ENCODE results near the gene TACC2. TPM values are rescaled to one million over a fixed set of nuclear protein-coding genes. Genes with fewer than 3 reads are reported as not detected.
A peak's percentile ranks its signal among the peaks of the same experiment; 100 is the strongest.
"Not testable (repeated sequence)": the region's sequence is repeated elsewhere in the genome, so short reads cannot be mapped to it uniquely, and the experiment has no call there.

TACC2 gene
- total RNA-seq, 4 donors from 2014 or later = 63.1 to 102 (median 74.9) TPM

DNA sequence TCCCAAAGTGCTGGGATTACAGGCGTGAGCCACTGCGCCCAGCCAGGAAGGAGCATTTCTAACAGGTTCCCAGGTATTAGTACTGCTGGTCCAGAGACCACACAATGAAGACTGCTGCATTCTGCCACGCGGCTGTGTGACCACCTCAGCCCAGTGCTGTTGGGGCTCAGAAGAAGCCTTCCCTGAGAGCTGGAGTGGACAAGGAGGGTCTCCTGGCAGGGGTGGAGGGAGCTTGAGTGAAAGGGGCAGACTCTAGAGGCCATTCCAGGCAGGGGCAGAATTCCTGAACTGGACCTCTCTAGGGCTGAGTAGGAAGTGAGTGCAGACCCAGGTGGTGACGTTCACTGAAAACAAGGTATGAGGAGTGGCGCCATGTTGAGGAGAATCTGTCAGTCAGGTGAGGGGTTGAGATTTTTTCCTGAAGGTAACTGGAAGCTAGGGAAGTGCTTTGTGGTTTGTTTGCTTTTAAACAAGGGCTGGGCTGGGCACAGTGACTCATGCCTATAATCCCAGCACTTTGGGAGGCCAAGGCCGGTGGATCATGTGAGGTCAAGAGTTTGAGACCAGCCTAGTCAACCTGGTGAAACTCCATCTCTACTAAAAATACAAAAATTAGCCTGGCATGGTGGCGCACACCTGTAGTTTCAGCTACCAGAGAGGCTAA is 67.6 kb downstream of the TACC2 start:
- no peak for ATAC-seq
- peaks cover 0 to 16% (median 0%) of the 10 kb centered on the region in 3 donors for H3K4me1 ChIP-seq
- no peaks in the 10 kb centered on the region for H3K9me3 ChIP-seq
- 40 to 89% methylated on average over 1 to 3 of the region's 8 CpGs for WGBS, 2 donors (ENCODE audit: low coverage in 1 of 2)
- TF ChIP-seq POLR2A (IDR thresholded peaks at IDR 0.05) (no peak), EP300 (IDR thresholded peaks at IDR 0.05) (no peak), POLR2AphosphoS5 (IDR thresholded peaks at IDR 0.05) (no peak)
- TF ChIP-seq, protein P1, sequence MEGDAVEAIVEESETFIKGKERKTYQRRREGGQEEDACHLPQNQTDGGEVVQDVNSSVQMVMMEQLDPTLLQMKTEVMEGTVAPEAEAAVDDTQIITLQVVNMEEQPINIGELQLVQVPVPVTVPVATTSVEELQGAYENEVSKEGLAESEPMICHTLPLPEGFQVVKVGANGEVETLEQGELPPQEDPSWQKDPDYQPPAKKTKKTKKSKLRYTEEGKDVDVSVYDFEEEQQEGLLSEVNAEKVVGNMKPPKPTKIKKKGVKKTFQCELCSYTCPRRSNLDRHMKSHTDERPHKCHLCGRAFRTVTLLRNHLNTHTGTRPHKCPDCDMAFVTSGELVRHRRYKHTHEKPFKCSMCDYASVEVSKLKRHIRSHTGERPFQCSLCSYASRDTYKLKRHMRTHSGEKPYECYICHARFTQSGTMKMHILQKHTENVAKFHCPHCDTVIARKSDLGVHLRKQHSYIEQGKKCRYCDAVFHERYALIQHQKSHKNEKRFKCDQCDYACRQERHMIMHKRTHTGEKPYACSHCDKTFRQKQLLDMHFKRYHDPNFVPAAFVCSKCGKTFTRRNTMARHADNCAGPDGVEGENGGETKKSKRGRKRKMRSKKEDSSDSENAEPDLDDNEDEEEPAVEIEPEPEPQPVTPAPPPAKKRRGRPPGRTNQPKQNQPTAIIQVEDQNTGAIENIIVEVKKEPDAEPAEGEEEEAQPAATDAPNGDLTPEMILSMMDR (IDR thresholded peaks at IDR 0.05) = no peak
- no peaks in the 10 kb centered on the region for H3K27me3 ChIP-seq
- no peak overlapping the region for H3K4me3 ChIP-seq
- H3K27ac ChIP-seq = no peak overlapping the region
- H3K36me3 ChIP-seq = peaks cover 0 to 4% of the 10 kb centered on the region in 2 donors

DNA sequence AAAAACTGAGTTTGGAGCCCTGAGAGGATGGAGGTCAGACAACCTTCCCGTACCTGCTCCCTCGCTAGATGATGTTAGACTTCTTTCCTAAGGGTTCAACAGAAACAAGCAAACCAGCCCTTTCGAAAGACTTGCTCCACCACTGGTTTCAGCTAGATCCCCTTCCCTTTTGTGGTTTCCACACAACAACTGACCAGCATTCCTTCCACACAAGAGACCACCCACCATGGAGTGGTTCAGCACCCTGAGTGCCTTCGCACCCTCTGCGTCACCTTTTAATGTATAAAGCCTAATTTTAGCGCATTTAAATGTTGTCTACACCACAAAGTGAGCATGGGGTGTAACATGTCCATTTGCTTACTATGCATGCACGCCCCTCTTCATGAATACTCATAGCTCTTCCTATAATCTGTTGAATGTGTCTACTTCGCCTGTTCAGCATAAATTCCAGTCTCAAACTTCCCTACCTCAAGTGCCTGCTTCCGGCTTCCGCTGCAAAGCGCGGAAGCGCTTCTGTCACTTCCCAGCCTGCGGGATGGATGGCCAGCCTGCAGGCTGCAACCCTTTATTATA is 69.0 kb downstream of the TACC2 start:
- Histone ChIP-seq H3K36me3 (peaks cover 0 to 4% of the 10 kb centered on the region in 2 donors), H3K4me3 (no peak overlapping the region), H3K27me3 (no peaks in the 10 kb centered on the region), H3K4me1 (peaks cover 3 to 25% (median 3%) of the 10 kb centered on the region in 3 donors), H3K9me3 (no peaks in the 10 kb centered on the region), H3K27ac (no peak overlapping the region)
- no peak for ATAC-seq
- TF ChIP-seq POLR2A (IDR thresholded peaks at IDR 0.05) (no peak), EP300 (IDR thresholded peaks at IDR 0.05) (no peak), POLR2AphosphoS5 (IDR thresholded peaks at IDR 0.05) (no peak)
- TF ChIP-seq, protein P1 (IDR thresholded peaks at IDR 0.05) = no peak
- WGBS, 2 donors (ENCODE audit: low coverage in 1 of 2) = 83 to 97% methylated on average over 7 to 14 of the region's 14 CpGs

DNA sequence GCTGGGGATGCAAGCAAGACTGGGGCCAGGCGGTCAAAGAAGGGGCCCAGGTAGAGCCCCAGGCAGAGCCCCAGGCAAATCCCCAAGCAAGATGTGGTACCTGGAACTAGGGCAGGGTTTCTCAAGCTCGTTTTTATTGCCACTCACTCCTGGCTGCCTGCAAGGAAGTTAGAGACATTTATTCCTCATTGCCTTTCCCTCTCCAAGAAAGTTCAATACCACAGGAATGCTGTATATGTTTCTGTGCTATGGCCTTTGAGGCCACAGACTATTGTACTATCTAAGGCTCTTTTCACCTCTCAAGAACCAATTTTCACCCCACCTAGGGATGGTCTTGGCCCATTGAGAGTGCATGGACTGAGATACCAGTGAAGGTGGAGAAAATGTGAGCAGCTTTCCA is 71.3 kb downstream of the TACC2 start:
- H3K27ac ChIP-seq = peak overlapping the region in 2 of 4 donors; percentile 35 to 58
- H3K4me1 ChIP-seq = peaks cover 3 to 33% (median 3%) of the 10 kb centered on the region in 3 donors
- ATAC-seq = no peak
- H3K36me3 ChIP-seq = no peaks in the 10 kb centered on the region
- 42 to 60% methylated on average over 1 to 2 of the region's 2 CpGs for WGBS, 2 donors (ENCODE audit: low coverage in 1 of 2)
- no peak overlapping the region for H3K4me3 ChIP-seq
- TF ChIP-seq POLR2AphosphoS5 (IDR thresholded peaks at IDR 0.05) (no peak), POLR2A (IDR thresholded peaks at IDR 0.05) (no peak), EP300 (IDR thresholded peaks at IDR 0.05) (no peak)
- TF ChIP-seq, protein P1 (IDR thresholded peaks at IDR 0.05) = no peak
- no peaks in the 10 kb centered on the region for H3K27me3 ChIP-seq
- H3K9me3 ChIP-seq = no peaks in the 10 kb centered on the region

DNA sequence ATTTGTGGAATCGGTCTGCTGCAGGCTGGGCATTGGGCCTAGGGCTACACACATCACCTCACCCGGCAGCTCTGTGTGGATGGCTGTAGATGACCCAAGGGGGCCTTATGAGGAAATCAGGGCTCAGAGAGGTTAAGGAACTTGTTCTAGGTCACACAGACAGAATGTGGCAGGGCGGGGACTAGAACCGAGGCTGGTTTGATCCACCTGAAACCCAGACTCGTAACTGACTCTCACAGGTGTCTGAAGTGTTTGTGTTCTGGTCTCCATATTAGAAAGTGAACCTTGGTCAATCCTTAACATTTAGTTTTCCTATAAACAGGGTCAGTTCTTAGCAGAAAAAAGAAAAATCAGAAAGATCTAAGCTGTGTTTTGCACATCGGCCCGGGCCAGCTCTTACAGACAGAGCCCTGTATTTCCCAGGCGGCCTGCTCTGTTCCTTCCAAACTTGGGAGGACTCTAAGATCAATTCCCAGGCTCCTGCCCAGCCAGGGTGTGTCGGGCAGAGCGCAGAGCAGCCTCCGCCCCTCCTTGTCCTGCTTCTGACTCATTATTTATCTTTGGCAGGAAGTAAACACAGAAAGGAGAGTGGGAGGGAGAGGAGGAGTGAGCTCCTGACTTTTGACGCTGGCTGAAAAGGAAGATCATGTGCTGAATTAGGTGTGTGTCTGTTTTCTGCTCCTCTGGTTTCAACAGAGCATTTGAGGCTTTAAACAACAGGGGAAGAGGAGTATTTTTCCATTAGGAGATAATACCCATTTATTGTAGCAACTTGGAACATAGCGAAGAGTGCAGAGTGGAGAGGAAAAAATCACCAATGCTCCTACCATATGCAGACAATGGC is 74.1 kb downstream of the TACC2 start:
- ATAC-seq = peak; percentile 98
- no peak overlapping the region for H3K4me3 ChIP-seq
- 5 to 32% methylated on average over 2 to 13 of the region's 13 CpGs for WGBS, 2 donors (ENCODE audit: low coverage in 1 of 2)
- H3K36me3 ChIP-seq = no peaks in the 10 kb centered on the region
- peaks cover 3 to 36% (median 3%) of the 10 kb centered on the region in 3 donors for H3K4me1 ChIP-seq
- no peaks in the 10 kb centered on the region for H3K9me3 ChIP-seq
- peak overlapping the region; percentile 82 to 94 (median 88) for H3K27ac ChIP-seq
- no peaks in the 10 kb centered on the region for H3K27me3 ChIP-seq
- TF ChIP-seq, protein P1 (IDR thresholded peaks at IDR 0.05) = peak in 1 of 4 experiments; percentile 10
- TF ChIP-seq EP300 (IDR thresholded peaks at IDR 0.05) (no peak), POLR2A (IDR thresholded peaks at IDR 0.05) (no peak), POLR2AphosphoS5 (IDR thresholded peaks at IDR 0.05) (peak; percentile 95)

DNA sequence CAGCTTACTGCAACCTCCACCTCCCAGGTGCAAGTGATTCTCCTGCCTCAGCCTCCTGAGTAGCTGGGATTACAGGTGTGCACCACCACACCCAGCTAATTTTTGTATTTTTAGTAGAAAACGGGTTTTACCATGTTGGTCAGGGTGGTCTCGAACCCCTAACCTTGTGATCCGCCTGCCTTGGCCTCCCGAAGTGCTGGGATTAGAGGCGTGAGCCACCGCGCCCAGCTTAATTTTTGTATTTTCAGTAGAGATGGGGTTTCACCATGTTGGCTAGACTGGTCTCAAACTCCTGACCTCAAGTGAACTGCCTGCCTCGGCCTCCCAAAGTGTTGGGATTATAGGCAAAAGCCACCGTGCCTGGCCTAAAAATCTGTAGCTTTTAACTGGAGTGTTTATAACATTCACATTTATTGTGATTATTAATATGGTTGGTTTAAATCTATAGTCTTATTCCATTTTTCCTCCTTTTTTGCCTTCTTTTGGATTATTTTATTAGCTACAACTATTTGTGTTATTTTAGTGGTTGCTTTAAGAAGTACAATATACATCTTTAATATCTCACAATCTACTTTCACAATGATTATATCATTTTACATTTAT is 77.5 kb downstream of the TACC2 start:
- not testable (repeated sequence) for H3K4me3 ChIP-seq, H3K9me3 ChIP-seq, H3K27me3 ChIP-seq, ATAC-seq, H3K36me3 ChIP-seq
- Histone ChIP-seq H3K4me1 (peaks cover 3 to 54% (median 3%) of the 10 kb centered on the region in 3 donors), H3K27ac (peak overlapping the region in 1 of 4 donors; percentile 12)
- WGBS, 2 donors (ENCODE audit: low coverage in 1 of 2) = 99 to 100% methylated on average over 2 to 5 of the region's 9 CpGs

All from gastroesophageal sphincter (tissue), 4 donors.